Liver (tissue), 9 donors: ENCODE measurements around the gene ULBP3. TPM values are rescaled to one million over a fixed set of nuclear protein-coding genes. Genes with fewer than 3 reads are reported as not detected.

Source experiments
- DNase-seq: peaks from one replicate; pipeline ENCODE4 v3.0.0-alpha.2; 2017; ENCODE audit warnings: low spot score
- H3K27ac ChIP-seq, 2 donors: one replicate each; pipeline ENCODE4 v1.7.0; 2013; ENCODE audit warnings: inconsistent platforms in 2 of 2, low read length in 2 of 2, control low read depth in 1 of 2, low read depth in 1 of 2, mild to moderate bottlenecking in 1 of 2
- H3K27me3 ChIP-seq, 4 donors: one replicate each; pipeline versions ENCODE4 v1.6.1 to v1.7.0; 2013; ENCODE audit warnings: low read length in 3 of 4, inconsistent platforms in 1 of 4, mild to moderate bottlenecking in 1 of 4, moderate library complexity in 1 of 4; ENCODE audit not compliant: control insufficient read depth in 4 of 4, insufficient read depth in 4 of 4
- H3K36me3 ChIP-seq, 4 donors: one replicate each; pipeline versions ENCODE4 v1.6.1 to v1.7.0; 2013; ENCODE audit warnings: low read length in 3 of 4, mild to moderate bottlenecking in 3 of 4, low read depth in 1 of 4, moderate library complexity in 1 of 4; ENCODE audit not compliant: control insufficient read depth in 4 of 4, insufficient read depth in 3 of 4
- H3K4me1 ChIP-seq, 4 donors: one replicate each; pipeline versions ENCODE4 v1.6.1 to v1.7.0; 2013; ENCODE audit warnings: low read length in 3 of 4, mild to moderate bottlenecking in 3 of 4, moderate library complexity in 1 of 4; ENCODE audit not compliant: control insufficient read depth in 4 of 4, insufficient read depth in 4 of 4
- H3K4me3 ChIP-seq, 3 donors: one replicate each; pipeline versions ENCODE4 v1.6.1 to v1.7.0; 2013; ENCODE audit warnings: low read length in 3 of 3, control low read depth in 1 of 3, low read depth in 1 of 3, mild to moderate bottlenecking in 1 of 3
- H3K9ac ChIP-seq, 2 donors: one replicate each; pipeline ENCODE4 v1.7.0; 2013; ENCODE audit warnings: low read length in 2 of 2, mild to moderate bottlenecking in 2 of 2, moderate library complexity in 2 of 2, control low read depth in 1 of 2, low read depth in 1 of 2
- H3K9me3 ChIP-seq, 4 donors: one replicate each; pipeline versions ENCODE4 v1.6.1 to v1.7.0; 2013; ENCODE audit warnings: low read length in 3 of 4; ENCODE audit not compliant: control insufficient read depth in 4 of 4
- EGR1 ChIP-seq, 2 donors: IDR thresholded peaks; 2 replicates each; pipeline ENCODE4 v1.6.1; 2016 to 2018; ENCODE audit warnings: antibody characterized with exemption in 2 of 2, low read depth in 2 of 2
- FOXA1 ChIP-seq: IDR thresholded peaks from 2 replicates; pipeline ENCODE4 v1.6.1; 2016; ENCODE audit warnings: antibody characterized with exemption
- FOXA2 ChIP-seq: IDR thresholded peaks from 2 replicates; pipeline ENCODE4 v1.6.1; 2016; ENCODE audit warnings: antibody characterized with exemption
- GABPA ChIP-seq, 2 donors: IDR thresholded peaks in 1 of 2; conservative IDR thresholded peaks in 1 of 2; 2 replicates each; pipeline ENCODE4 v1.6.1; 2016; ENCODE audit warnings: antibody characterized with exemption in 2 of 2, mild to moderate bottlenecking in 1 of 2, moderate library complexity in 1 of 2
- HNF4A ChIP-seq, 2 donors: conservative IDR thresholded peaks; 2 replicates each; pipeline ENCODE4 v1.6.1; 2016; ENCODE audit warnings: antibody characterized with exemption in 2 of 2, mild to moderate bottlenecking in 2 of 2
- HNF4G ChIP-seq: IDR thresholded peaks from 2 replicates; pipeline ENCODE4 v1.6.1; 2016; ENCODE audit warnings: antibody characterized with exemption
- JUND ChIP-seq, 2 donors: IDR thresholded peaks; 2 replicates each; pipeline ENCODE4 v1.6.1; 2016; ENCODE audit warnings: antibody characterized with exemption in 2 of 2
- NR2F2 ChIP-seq: IDR thresholded peaks from 2 replicates; pipeline ENCODE4 v1.6.1; 2016; ENCODE audit warnings: antibody characterized with exemption
- RAD21 ChIP-seq, 2 donors: IDR thresholded peaks; 2 replicates each; pipeline ENCODE4 v1.6.1; 2016; ENCODE audit warnings: antibody characterized with exemption in 2 of 2, mild to moderate bottlenecking in 2 of 2
- SP1 ChIP-seq: IDR thresholded peaks from 2 replicates; pipeline ENCODE4 v1.6.1; 2018; ENCODE audit warnings: antibody characterized with exemption, mild to moderate bottlenecking
- TAF1 ChIP-seq: conservative IDR thresholded peaks from 2 replicates; pipeline ENCODE4 v1.6.1; 2016; ENCODE audit warnings: antibody characterized with exemption, mild to moderate bottlenecking
- YY1 ChIP-seq: IDR thresholded peaks from 2 replicates; pipeline ENCODE4 v1.6.1; 2016; ENCODE audit warnings: antibody characterized with exemption, mild to moderate bottlenecking
- WGBS: extraction: QIAGEN DNeasy Blood & Tissue Kit; methylation state at CpG from one replicate; pipeline ENCODE4 v1.1.7; 2013; 5-methylcytosine and 5-hydroxymethylcytosine counted together
- polyA plus RNA-seq, 2 donors: library from polyadenylated mRNA; stranded (reverse) in 1 of 2; unstranded in 1 of 2; fragments of 200-250 nt in 1 of 2; fragments of >200 nt in 1 of 2; fragmentation: Nextera tagmentation in 1 of 2; extraction: Ambion mirVana in 1 of 2; gene quantifications; one replicate each; pipeline versions ENCODE4 v1.2.1 to v1.2.3, GENCODE V29; 2013 to 2015
- total RNA-seq, 2 donors: library from RNA; depleted of rRNA; stranded (reverse); fragments of >200 nt; gene quantifications; one replicate each; pipeline ENCODE4 v1.2.3, GENCODE V29; 2014
- TF ChIP-seq, protein P1 (sequence below): fragments of 150-350 bp; IDR thresholded peaks from 2 replicates; pipeline ENCODE4 v1.5.1; 2017; ENCODE audit warnings: improper control_type of control experiment, low read depth, low read length; ENCODE audit not compliant: missing input control
- TF ChIP-seq, protein P2 (sequence below): IDR thresholded peaks from 2 replicates; pipeline ENCODE4 v1.6.1; 2016; ENCODE audit warnings: antibody characterized with exemption
- TF ChIP-seq, protein P3 (sequence below): IDR thresholded peaks from 2 replicates; pipeline ENCODE4 v1.6.1; 2016; ENCODE audit warnings: antibody characterized with exemption, mild to moderate bottlenecking
- donor health status: healthy.
- donor health status: healthy.
- donor health status: healthy.
- donor health status: healthy.
- donor health status: healthy.

ULBP3 gene
- total and polyA plus RNA-seq, 4 donors: 0.88 to 2.3 (median 0.92) TPM; not detected in 1

DNA sequence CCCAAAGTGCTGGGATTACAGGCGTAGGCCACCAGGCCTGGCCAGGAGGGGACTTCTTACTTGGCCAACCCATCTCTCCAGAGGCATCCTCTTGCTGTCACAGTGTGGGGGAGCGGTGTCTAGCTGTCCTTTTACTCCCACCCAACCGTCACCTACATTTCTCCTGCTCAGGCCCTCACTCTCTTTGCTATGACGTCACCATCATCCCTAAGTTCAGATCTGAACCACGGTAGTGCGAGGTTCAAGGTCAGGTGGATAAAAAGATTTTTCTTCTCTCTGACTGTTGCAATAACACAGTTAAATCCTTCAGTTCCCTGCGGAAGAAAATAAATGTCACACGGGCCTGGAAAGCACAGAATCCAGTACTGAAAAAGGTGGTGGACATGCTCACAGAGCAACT lies 36.3 kb downstream of the ULBP3 start (continued):
- TF ChIP-seq, protein P1, sequence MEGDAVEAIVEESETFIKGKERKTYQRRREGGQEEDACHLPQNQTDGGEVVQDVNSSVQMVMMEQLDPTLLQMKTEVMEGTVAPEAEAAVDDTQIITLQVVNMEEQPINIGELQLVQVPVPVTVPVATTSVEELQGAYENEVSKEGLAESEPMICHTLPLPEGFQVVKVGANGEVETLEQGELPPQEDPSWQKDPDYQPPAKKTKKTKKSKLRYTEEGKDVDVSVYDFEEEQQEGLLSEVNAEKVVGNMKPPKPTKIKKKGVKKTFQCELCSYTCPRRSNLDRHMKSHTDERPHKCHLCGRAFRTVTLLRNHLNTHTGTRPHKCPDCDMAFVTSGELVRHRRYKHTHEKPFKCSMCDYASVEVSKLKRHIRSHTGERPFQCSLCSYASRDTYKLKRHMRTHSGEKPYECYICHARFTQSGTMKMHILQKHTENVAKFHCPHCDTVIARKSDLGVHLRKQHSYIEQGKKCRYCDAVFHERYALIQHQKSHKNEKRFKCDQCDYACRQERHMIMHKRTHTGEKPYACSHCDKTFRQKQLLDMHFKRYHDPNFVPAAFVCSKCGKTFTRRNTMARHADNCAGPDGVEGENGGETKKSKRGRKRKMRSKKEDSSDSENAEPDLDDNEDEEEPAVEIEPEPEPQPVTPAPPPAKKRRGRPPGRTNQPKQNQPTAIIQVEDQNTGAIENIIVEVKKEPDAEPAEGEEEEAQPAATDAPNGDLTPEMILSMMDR: no peak
- TF ChIP-seq FOXA1 (no peak), HNF4G (no peak), HNF4A (conservative IDR thresholded peaks at IDR 0.05) (no peak), GABPA (IDR thresholded peaks at IDR 0.05 in 1 of 2, conservative IDR thresholded peaks at IDR 0.05 in 1 of 2) (no peak), TAF1 (no peak), JUND (IDR thresholded peaks at IDR 0.05) (no peak), FOXA2 (no peak)

DNA sequence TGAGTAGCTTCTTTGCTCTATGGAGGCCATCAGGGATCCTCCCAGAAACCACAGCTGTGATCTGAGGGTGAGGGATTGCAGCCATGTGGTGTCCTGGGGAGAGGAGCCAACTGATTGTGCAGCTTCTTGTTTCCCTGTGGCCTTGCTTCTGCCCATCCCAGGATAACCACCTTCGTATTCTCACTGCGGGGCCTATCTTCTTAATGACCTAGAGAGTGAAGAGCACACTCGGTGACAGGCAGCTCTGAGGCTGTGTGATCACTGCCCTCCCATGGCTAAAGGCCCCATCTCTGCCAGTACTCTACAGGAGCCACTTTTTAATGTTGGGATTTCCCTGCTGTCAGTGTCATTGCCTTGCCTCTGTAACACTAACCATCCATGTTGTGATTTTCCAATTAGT lies 38.3 kb downstream of the ULBP3 start:
- H3K9ac ChIP-seq: no peak overlapping the region
- H3K27me3 ChIP-seq: peaks cover 0 to 11% (median 2%) of the 10 kb centered on the region in 4 donors
- peaks cover 0 to 4% (median 3%) of the 10 kb centered on the region in 4 donors for H3K4me1 ChIP-seq
- H3K27ac ChIP-seq: no peak overlapping the region
- 92% methylated on average over 3 of the region's 3 CpGs for WGBS
- no peak for DNase-seq
- H3K9me3 ChIP-seq: no peaks in the 10 kb centered on the region
- H3K4me3 ChIP-seq: no peak overlapping the region
- H3K36me3 ChIP-seq: no peaks in the 10 kb centered on the region
- TF ChIP-seq HNF4A (conservative IDR thresholded peaks at IDR 0.05) (no peak), EGR1 (IDR thresholded peaks at IDR 0.05; ENCODE audit: low read depth in 2 of 2) (no peak), JUND (IDR thresholded peaks at IDR 0.05) (no peak), TAF1 (no peak), YY1 (no peak), GABPA (IDR thresholded peaks at IDR 0.05 in 1 of 2, conservative IDR thresholded peaks at IDR 0.05 in 1 of 2) (no peak), NR2F2 (no peak), RAD21 (IDR thresholded peaks at IDR 0.05) (no peak), SP1 (no peak)
- TF ChIP-seq, protein P2, sequence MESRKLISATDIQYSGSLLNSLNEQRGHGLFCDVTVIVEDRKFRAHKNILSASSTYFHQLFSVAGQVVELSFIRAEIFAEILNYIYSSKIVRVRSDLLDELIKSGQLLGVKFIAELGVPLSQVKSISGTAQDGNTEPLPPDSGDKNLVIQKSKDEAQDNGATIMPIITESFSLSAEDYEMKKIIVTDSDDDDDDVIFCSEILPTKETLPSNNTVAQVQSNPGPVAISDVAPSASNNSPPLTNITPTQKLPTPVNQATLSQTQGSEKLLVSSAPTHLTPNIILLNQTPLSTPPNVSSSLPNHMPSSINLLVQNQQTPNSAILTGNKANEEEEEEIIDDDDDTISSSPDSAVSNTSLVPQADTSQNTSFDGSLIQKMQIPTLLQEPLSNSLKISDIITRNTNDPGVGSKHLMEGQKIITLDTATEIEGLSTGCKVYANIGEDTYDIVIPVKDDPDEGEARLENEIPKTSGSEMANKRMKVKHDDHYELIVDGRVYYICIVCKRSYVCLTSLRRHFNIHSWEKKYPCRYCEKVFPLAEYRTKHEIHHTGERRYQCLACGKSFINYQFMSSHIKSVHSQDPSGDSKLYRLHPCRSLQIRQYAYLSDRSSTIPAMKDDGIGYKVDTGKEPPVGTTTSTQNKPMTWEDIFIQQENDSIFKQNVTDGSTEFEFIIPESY: no peak
- TF ChIP-seq, protein P3, sequence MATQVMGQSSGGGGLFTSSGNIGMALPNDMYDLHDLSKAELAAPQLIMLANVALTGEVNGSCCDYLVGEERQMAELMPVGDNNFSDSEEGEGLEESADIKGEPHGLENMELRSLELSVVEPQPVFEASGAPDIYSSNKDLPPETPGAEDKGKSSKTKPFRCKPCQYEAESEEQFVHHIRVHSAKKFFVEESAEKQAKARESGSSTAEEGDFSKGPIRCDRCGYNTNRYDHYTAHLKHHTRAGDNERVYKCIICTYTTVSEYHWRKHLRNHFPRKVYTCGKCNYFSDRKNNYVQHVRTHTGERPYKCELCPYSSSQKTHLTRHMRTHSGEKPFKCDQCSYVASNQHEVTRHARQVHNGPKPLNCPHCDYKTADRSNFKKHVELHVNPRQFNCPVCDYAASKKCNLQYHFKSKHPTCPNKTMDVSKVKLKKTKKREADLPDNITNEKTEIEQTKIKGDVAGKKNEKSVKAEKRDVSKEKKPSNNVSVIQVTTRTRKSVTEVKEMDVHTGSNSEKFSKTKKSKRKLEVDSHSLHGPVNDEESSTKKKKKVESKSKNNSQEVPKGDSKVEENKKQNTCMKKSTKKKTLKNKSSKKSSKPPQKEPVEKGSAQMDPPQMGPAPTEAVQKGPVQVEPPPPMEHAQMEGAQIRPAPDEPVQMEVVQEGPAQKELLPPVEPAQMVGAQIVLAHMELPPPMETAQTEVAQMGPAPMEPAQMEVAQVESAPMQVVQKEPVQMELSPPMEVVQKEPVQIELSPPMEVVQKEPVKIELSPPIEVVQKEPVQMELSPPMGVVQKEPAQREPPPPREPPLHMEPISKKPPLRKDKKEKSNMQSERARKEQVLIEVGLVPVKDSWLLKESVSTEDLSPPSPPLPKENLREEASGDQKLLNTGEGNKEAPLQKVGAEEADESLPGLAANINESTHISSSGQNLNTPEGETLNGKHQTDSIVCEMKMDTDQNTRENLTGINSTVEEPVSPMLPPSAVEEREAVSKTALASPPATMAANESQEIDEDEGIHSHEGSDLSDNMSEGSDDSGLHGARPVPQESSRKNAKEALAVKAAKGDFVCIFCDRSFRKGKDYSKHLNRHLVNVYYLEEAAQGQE: no peak
